ENCODE data around the gene ODF2L. TPM values are rescaled to one million over a fixed set of nuclear protein-coding genes. Genes with fewer than 3 reads are reported as not detected.

Gene ODF2L
- total RNA-seq, 1 experiment from 2014 or later, result 24.4 TPM

GRCh38 chr1:86377341-86377740, 18.8 kb downstream of the ODF2L start (continued):
- no peak for TF ChIP-seq ARID4B (CRISPR knock-in tag; IDR thresholded peaks at IDR 0.05; ENCODE audit: borderline replicate concordance)

GRCh38 chr1:86375688-86376087, 20.4 kb downstream of the ODF2L start:
- Mint-ChIP-seq H3K27me3 (ENCODE audit: low read depth) (no peaks in the 10 kb centered on the region), H3K4me1 (no peaks in the 10 kb centered on the region), H3K9me3 (peaks cover 28% of the 10 kb centered on the region), H3K27ac (no peak overlapping the region), H3K4me3 (no peak overlapping the region), H3K36me3 (peaks cover 42% of the 10 kb centered on the region)
- no peak for ATAC-seq
- TF ChIP-seq IRF1 (CRISPR knock-in tag; IDR thresholded peaks at IDR 0.05) (no peak), CREM (CRISPR knock-in tag; IDR thresholded peaks at IDR 0.05) (no peak), GABPB1 (CRISPR knock-in tag; IDR thresholded peaks at IDR 0.05) (no peak), ZBTB21 (CRISPR knock-in tag; IDR thresholded peaks at IDR 0.05; ENCODE audit: borderline replicate concordance) (no peak), MAX (CRISPR knock-in tag; IDR thresholded peaks at IDR 0.05) (no peak), ZNF263 (CRISPR knock-in tag; IDR thresholded peaks at IDR 0.05; ENCODE audit: low read depth) (no peak), FOXJ3 (CRISPR knock-in tag; IDR thresholded peaks at IDR 0.05; ENCODE audit: borderline replicate concordance) (no peak), SP1 (CRISPR knock-in tag; conservative IDR thresholded peaks at IDR 0.05) (no peak), ARID4B (CRISPR knock-in tag; IDR thresholded peaks at IDR 0.05; ENCODE audit: borderline replicate concordance) (no peak), ZSCAN18 (CRISPR knock-in tag; IDR thresholded peaks at IDR 0.05) (no peak), RELA (CRISPR knock-in tag; IDR thresholded peaks at IDR 0.05; ENCODE audit: borderline replicate concordance) (no peak), GRHL2 (CRISPR knock-in tag; IDR thresholded peaks at IDR 0.05; ENCODE audit: insufficient replicate concordance, severe bottlenecking) (no peak), ATF2 (CRISPR knock-in tag; IDR thresholded peaks at IDR 0.05; ENCODE audit: borderline replicate concordance, low read depth) (no peak), SMAD3 (CRISPR knock-in tag; IDR thresholded peaks at IDR 0.05; ENCODE audit: borderline replicate concordance) (no peak), ATF1 (CRISPR knock-in tag; IDR thresholded peaks at IDR 0.05) (no peak), MYBL2 (CRISPR knock-in tag; IDR thresholded peaks at IDR 0.05) (no peak), FOXK1 (CRISPR knock-in tag; IDR thresholded peaks at IDR 0.05) (no peak), FOXP4 (CRISPR knock-in tag; IDR thresholded peaks at IDR 0.05) (no peak), ZNF396 (CRISPR knock-in tag; IDR thresholded peaks at IDR 0.05; ENCODE audit: borderline replicate concordance) (no peak)
- ChIA-PET POLR2A (no interaction called here), CTCF (no interaction called here)
- DNase-seq (ENCODE audit: low spot score), result no peak

Measured in WTC11 (cell line).